Mucosa of stomach (tissue), 1 donor: ENCODE measurements around the gene TRMT11.

ENCODE experiments used
- H3K27me3 ChIP-seq: one replicate; pipeline ENCODE4 v1.7.0; 2013; ENCODE audit warnings: mild to moderate bottlenecking, low read length; ENCODE audit not compliant: control insufficient read depth, insufficient read depth
- H3K36me3 ChIP-seq: one replicate; pipeline ENCODE4 v1.7.0; 2013; ENCODE audit warnings: low read length; ENCODE audit not compliant: control insufficient read depth, insufficient read depth
- H3K4me1 ChIP-seq: one replicate; pipeline ENCODE4 v1.7.0; 2013; ENCODE audit warnings: mild to moderate bottlenecking, low read length; ENCODE audit not compliant: control insufficient read depth, insufficient read depth
- H3K4me3 ChIP-seq: one replicate; pipeline ENCODE4 v1.7.0; 2013; ENCODE audit warnings: low read length
- H3K9ac ChIP-seq: one replicate; pipeline ENCODE4 v1.7.0; 2013; ENCODE audit warnings: mild to moderate bottlenecking, low read length, moderate library complexity
- H3K9me3 ChIP-seq: one replicate; pipeline ENCODE4 v1.7.0; 2013; ENCODE audit warnings: mild to moderate bottlenecking, low read length, moderate library complexity; ENCODE audit not compliant: control insufficient read depth
- donor health status: Pancreatic carcinoma.

Gene TRMT11

DNA sequence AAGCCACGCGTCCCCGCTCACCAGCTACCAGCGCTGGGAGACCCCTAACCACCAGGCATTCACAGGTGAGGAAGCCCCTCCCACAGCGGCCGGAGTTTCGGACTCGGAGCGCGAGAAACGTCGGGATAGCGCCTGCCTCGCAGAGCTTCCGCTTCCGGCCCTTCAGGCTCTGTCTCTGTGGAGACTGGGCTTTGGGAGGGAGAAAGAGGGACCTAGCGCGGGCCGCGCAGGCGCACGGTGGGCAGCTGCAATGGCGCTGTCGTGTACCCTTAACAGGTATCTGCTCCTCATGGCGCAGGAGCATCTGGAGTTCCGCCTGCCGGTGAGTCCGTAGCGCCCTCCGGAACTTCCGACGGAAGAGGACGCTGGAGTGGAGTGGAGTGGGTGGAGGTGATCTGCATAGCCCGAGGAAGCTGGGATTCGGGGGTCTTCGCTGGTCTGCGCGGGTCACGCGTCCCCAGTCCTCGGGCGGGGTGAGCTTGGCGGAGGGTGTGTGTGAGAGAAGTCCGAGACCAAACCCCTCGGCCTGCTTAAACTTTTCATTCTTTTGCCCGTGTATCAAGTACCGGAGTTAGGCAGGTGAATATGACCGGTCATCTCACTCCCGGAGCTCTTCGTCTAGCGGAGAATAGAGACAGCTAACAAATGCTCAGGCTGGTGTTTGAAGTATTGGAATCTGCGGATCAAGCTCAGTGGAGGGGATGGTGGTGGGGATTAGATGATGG lies at the start of gene TRMT11:
Gene TRMT11, plus strand, starts transcription at position 240 of the 725 bp plus-strand sequence. Its CDS starts 11 bp downstream, at position 251.
- Histone ChIP-seq H3K4me3 (peak within 1 kb of the TSS; percentile 90), H3K9ac (peak within 1 kb of the TSS; percentile 95), H3K4me1 (peaks cover 5% of the 10 kb centered on the region), H3K27me3 (no peaks in the 10 kb centered on the region), H3K36me3 (no peaks in the 10 kb centered on the region), H3K9me3 (no peaks in the 10 kb centered on the region)

DNA sequence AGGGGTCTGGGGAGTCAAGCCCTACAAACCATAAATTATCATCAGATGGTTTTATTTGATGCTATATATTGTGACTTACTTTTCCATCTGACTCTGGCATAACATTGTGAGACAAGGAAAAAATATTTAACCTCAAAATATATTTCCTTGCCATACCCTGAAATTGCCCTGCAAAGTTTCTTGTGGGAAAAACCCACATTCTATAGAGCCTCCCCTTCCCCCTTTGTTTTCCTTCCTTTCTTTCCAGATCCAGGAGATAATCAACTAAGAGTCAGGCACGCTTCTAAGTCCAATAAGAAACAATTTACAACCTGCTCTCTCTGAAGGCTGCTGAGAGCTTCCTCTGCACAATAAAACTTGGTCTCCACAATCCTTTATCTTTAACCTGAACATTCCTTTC lies 47.3 kb upstream of the TRMT11 start:
- Histone ChIP-seq H3K4me3 (no peak overlapping the region), H3K9ac (no peak overlapping the region), H3K36me3 (no peaks in the 10 kb centered on the region), H3K27me3 (no peaks in the 10 kb centered on the region), H3K9me3 (no peaks in the 10 kb centered on the region), H3K4me1 (peaks cover 25% of the 10 kb centered on the region)

DNA sequence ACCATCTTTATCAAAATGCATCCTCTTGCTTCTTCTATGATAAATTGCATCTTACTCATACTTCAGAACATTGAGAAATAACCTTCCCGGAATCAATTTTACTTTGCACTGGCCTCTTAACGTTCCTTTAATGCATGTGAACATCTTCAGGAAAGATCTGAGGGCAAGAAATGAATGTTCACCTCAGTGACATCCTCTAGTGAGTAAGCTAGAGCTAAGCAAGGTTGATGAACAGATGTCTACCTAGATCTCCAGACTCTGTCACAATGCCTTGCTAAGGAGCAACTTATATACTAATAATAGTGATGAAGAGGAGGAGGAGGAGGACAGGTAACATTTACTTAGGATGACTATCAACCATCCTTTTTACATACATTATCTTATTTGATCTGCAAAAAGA lies 46.5 kb upstream of the TRMT11 start:
- H3K9me3 ChIP-seq: no peaks in the 10 kb centered on the region
- no peak overlapping the region for H3K4me3 ChIP-seq
- H3K9ac ChIP-seq: no peak overlapping the region
- H3K36me3 ChIP-seq: no peaks in the 10 kb centered on the region
- H3K27me3 ChIP-seq: no peaks in the 10 kb centered on the region
- peaks cover 29% of the 10 kb centered on the region for H3K4me1 ChIP-seq

DNA sequence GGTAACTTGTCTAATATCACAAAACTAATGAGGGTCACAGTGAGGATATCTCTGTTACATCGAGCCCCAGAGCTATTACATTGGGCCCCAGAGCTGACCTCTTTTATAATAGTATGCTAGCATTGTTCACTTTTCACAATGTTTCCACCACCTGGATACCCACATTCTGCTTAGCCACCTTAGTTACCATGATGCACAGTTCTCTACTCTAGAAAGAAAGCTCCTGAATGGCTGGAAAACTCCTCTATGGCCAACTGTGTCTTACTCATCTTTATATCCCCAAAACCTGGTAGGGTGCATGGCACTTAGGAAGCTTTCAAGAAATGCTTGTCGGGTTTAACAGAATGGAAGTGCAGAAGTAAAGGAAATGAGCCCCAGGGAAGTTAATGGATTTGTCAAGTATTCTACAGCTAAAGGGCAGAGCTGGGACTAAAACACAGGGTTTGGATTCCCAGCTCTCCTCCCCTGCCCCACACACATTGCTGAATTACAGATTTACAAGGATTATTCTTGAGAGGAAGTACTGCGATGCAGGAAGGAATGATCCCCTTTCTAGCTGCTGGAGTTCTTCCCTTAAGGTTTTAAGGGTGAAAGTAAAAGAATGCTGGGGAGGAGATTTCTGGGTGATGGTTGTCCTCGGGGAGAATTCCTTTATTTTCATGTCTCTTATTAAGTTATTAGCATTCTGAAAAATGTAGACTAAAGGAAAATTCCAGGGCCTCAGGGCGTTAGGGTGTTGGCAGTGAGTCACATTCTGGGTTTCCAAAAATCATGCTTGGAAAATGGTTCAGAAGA lies 45.9 kb upstream of the TRMT11 start:
- Histone ChIP-seq H3K9ac (no peak overlapping the region), H3K4me1 (peaks cover 35% of the 10 kb centered on the region), H3K36me3 (no peaks in the 10 kb centered on the region), H3K27me3 (no peaks in the 10 kb centered on the region), H3K9me3 (no peaks in the 10 kb centered on the region), H3K4me3 (no peak overlapping the region)

DNA sequence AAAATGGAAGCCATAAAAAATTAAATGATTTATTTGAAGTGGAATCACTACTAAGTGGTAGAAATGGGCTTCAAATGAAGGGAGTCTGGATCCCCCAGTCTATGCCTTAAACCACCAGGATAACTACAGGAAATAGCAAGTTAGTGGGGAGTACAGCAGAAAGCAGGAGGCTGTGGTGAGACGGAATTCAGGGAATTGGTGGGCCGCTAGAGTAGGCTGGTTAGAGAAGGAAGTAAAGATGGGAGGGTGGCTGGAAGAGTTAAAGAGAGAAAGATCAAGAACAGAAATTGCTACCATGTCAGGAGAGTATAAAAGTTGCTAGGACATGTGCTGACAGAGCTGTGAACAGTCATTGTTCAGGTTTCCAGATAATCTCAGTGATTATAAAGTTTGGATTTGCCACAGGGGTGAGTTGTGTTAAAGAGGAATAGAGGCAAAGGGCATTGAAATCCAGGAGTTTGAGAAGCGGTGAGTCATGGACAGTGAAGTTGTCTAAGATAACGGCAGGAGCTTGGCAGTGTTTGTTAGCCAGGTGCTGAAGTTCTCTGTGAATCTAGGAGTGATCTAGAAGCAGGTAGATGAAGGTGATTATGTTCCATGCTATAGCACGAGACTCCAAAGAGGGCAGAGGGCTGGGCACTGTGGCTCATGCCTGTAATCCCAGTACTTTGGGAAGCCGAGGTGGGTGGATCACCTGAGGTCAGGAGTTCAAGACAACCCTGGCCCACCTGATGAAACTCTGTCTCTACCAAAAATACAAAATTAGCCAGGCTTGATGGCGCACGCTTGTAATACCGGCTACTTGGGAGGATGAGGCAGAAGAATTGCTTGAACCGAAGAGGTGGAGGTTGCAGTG lies 43.4 kb upstream of the TRMT11 start:
- no peak overlapping the region for H3K9ac ChIP-seq
- no peaks in the 10 kb centered on the region for H3K27me3 ChIP-seq
- no peaks in the 10 kb centered on the region for H3K9me3 ChIP-seq
- no peaks in the 10 kb centered on the region for H3K36me3 ChIP-seq
- H3K4me1 ChIP-seq: peaks cover 58% of the 10 kb centered on the region
- H3K4me3 ChIP-seq: no peak overlapping the region

DNA sequence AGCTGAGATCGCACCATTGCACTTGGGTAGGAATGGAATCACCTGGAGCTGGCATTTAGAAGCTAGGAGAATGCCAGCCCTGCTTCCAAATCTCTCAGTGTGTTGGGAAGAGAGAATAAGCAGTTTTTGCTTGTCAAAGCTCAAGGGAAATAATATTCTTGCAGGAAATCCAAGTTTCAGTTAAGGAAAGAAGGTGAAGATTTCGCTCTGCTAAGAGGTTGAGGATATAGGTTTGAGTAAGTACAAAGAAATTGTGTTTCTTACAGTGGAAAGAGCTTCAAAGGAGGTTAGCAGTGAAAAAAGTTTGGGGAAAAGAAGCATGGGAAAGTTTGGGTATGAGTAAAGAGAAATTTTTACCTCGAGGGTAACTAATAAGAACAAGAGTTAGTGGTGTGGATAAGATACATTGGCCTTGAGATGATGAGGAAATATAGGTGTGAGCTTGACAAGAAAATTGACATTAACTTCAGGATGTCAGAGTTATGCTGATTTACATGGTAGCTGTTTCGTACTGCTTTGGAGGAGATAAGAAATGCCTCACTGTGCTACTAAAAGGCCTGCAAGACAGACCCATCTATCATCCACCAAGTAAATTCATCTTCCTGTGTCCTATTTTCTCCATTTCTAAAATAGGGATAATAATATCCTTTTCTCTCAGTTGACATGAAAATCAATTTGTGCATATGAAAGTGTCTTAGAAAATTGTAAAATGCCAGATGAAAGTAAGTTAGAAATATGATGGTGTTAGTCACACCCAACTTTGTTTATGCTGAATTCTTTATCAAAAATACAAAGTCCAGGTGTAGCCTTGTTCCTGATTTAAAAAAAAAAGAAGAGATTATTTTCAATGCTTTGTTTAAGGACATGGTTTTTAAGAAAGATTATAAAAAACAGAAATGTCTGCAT lies 42.6 kb upstream of the TRMT11 start:
- no peaks in the 10 kb centered on the region for H3K36me3 ChIP-seq
- H3K4me1 ChIP-seq: peaks cover 66% of the 10 kb centered on the region
- peak overlapping the region; percentile 34 for H3K9ac ChIP-seq
- H3K9me3 ChIP-seq: no peaks in the 10 kb centered on the region
- no peaks in the 10 kb centered on the region for H3K27me3 ChIP-seq
- no peak overlapping the region for H3K4me3 ChIP-seq

DNA sequence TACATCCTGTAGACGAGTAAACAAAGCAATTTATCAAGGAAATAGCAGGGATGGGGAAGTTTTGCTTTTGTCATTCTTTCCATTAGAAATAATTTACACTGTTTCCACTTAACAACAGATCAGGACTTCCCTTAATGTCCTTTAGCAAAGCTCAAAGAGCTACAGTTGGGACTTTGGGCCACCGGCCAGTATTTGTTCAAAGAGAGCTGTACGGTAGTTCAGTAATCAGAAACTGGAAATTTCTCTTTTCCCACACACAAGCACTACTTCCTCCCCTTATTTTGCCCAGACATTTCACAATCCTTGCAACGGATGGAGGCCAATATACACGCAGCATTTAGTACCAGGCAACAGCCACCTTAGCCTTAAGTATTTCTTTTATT lies 41.9 kb upstream of the TRMT11 start:
- no peak overlapping the region for H3K4me3 ChIP-seq
- peaks cover 66% of the 10 kb centered on the region for H3K4me1 ChIP-seq
- H3K9me3 ChIP-seq: no peaks in the 10 kb centered on the region
- H3K36me3 ChIP-seq: no peaks in the 10 kb centered on the region
- no peaks in the 10 kb centered on the region for H3K27me3 ChIP-seq
- H3K9ac ChIP-seq: peak overlapping the region; percentile 34

DNA sequence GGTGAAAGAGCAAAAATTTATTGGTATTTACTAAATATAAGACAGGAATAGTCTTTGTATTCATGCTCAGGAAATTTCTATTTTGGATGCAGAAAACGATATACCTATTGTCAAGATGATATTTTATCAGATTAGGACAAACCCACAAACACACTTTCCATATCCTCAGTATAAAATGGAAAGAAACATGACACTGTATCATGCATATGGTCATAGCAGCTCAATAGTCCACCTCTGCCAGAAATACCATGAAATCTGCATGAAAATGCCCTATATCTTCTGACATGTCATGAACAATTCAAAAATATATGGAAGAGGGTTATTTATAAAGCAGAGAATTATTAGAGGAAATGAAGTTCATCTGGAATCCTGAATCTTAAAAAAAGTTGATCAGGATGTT lies 41.4 kb upstream of the TRMT11 start:
- H3K4me1 ChIP-seq: peaks cover 66% of the 10 kb centered on the region
- H3K4me3 ChIP-seq: no peak overlapping the region
- H3K36me3 ChIP-seq: no peaks in the 10 kb centered on the region
- no peaks in the 10 kb centered on the region for H3K9me3 ChIP-seq
- peak overlapping the region; percentile 34 for H3K9ac ChIP-seq
- no peaks in the 10 kb centered on the region for H3K27me3 ChIP-seq

DNA sequence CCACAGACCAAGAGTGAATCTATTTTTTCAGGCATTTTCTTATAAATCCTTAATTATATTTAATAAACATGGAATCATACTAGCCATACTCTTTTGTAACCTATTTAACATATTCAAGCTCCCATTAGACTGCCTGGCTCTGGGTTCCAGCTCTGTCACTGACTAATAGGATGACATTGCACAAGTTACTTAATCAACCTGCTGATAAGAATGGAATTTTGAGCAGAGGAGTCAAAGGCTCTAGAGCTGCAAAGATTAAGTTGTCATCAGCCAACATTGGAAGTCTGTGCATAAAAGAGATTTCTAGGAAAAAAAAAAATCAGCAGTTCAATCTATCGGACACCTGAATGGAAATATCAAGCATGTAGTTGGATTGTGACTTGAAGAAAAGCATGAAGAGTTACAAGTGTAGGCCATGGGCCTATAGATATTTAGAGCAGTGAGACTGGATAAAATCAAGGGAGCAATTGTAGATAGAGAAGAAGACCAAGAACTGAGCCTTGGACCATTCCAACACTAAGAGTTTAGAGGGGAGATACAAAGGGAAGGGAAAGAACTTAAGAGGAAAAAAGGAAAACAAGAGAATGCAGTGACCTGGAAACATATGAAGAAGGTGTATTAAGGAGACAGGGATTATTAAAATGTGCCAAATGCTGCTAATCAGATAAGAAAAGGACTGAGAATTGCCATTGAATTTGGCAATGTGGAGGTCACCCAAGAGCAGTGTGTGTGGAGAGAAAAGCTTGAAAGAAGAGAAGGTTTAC lies 40.8 kb upstream of the TRMT11 start:
- Histone ChIP-seq H3K4me1 (peaks cover 66% of the 10 kb centered on the region), H3K36me3 (no peaks in the 10 kb centered on the region), H3K9ac (no peak overlapping the region), H3K9me3 (no peaks in the 10 kb centered on the region), H3K4me3 (no peak overlapping the region), H3K27me3 (no peaks in the 10 kb centered on the region)

DNA sequence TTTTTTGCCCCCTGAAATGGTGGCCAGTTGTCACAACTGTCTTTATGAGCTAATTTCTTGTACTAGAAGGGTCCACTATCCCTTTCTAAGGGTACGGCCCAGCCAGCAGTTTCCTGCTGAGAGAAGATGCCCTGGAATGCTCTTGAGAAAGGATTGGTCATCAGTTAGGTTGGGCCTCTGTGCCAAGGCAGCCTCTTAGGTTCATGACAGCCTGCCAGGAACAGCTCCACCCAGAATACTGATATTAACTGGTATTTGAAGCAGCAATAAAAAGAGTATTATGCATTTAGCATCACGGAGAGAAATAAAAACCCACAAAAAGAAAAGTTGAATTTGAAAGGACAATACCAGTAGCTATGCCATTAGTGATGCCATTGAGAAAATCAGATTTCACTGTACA lies 38.7 kb upstream of the TRMT11 start:
- peaks cover 52% of the 10 kb centered on the region for H3K4me1 ChIP-seq

DNA sequence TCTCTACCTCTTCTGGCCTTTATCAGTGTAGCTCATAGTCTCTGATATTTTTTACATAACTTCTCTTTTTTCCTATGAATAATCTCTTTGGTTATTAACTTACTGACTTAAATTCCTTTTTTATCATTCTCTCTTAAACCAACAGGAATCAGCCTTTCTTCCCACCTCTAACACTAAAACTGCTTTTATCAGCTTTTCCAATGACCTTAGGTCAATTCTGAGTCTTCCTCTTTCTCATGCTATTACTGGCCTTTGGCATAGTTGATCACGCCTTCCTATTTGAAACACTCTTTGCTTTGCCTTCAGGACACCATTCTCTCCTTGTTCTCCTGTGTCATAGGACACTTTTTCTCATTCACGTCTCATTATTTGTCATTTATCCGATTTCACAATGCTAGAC lies 37.9 kb upstream of the TRMT11 start:
- H3K9ac ChIP-seq: no peak overlapping the region
- no peaks in the 10 kb centered on the region for H3K36me3 ChIP-seq

More for the DNA sequence above, 38.7 kb upstream of the TRMT11 start:
- H3K4me3 ChIP-seq: no peak overlapping the region
- H3K9ac ChIP-seq: no peak overlapping the region
- no peaks in the 10 kb centered on the region for H3K36me3 ChIP-seq
- H3K27me3 ChIP-seq: no peaks in the 10 kb centered on the region
- no peaks in the 10 kb centered on the region for H3K9me3 ChIP-seq

More for the DNA sequence above, 37.9 kb upstream of the TRMT11 start:
- Histone ChIP-seq H3K27me3 (no peaks in the 10 kb centered on the region), H3K9me3 (no peaks in the 10 kb centered on the region), H3K4me3 (no peak overlapping the region), H3K4me1 (peaks cover 50% of the 10 kb centered on the region)
